GM19043 (cell line): ENCODE results near the gene PTGER2.

Experiments used
- ATAC-seq: cut with Tn5 transposase; IDR thresholded peaks from one replicate; pipeline ENCODE4 v1.9.1; 2021; ENCODE audit warnings: low read depth; ENCODE audit not compliant: unreplicated experiment

Gene PTGER2

DNA sequence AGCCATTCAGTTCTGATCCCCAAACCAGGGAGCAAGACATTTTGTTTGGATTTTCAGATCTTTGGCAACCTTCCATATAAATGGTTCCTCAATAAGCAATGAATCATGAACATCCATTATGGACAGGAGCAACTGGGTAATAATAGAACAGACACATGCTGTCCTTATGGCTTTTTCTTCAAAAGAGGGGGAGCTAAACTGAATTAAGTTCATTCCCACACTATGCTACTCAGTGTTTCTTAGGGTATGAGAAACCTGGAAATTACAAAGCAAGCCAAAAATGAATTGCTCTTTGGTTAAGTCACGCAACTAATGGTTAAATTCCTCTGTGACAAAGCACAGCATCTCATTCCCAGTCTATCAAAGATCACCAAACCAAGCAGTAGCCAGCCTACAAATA, 51.0 kb downstream of the PTGER2 start:
- ATAC-seq, result no peak

DNA sequence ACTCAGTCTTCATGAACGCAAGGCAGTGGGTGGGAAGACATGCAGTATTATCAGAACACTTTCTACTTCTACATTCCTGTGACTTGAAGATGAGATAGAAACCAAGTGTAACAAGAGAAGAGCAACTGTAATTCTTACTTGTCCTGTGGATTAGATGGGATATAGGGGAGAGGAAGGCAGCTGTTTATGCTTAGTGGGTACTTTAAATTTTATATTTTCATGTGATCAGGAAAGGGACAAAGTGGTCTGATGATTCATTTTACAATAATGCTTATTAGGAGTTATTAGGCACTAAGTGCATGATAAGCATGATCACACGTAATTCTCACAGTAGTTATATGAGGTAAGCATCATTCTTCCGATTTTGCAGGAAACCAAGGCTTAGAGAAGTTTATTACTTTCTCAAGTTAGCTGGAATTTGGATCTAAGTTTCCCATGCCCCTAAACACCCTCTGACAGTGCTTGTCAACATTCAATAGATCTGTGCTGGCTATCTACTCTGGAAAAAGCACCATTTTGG, 52.7 kb downstream of the PTGER2 start:
- no peak for ATAC-seq

DNA sequence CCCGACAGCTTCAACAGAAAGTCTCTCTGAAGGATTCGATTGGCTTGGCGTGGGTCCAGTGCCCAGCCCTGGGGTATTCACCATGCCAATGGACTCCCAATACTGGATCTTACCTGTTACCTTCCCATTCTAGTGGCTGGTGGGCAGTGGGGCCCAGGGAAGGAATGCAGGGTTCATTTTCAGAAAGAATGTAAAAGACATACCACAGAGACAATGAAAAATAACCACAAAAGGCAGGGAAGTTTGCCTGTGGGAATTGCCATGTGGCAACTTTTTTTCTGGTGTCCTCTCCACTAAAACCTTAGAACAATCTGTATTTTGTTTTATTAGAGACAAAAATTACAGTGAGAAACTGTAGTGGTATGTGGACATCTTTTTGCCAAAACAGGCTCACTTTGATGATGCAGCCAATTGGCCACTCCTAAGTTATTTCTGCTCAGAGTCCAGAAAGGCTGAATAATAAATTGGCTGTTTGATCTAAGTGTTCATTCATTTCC, 55.2 kb downstream of the PTGER2 start:
- no peak for ATAC-seq

DNA sequence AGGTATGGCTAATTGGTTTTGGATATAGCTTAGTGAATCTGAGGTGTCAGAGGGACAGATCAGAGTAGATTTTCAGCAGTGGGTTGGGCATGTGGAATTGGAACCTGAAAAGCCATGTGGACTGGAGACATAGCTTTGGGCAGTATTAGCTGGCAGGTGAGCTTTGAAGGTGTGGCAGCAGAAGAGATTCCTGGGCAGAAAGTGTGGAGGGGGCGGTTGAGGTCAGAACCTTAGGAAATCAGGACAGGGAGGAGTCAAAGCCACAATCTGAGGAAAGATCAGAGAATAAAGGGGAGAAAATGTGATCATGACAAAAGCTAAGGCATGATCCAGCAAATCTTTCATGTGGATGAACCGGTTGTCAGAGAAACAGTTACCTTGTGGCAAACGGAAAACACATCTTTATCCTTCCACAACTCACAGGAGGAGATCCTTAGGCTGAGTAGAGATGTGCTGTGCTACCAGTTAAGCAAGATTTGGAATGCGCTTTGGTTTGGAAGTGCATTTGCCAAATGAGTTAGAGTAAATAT, 56.4 kb downstream of the PTGER2 start:
- ATAC-seq, result no peak

DNA sequence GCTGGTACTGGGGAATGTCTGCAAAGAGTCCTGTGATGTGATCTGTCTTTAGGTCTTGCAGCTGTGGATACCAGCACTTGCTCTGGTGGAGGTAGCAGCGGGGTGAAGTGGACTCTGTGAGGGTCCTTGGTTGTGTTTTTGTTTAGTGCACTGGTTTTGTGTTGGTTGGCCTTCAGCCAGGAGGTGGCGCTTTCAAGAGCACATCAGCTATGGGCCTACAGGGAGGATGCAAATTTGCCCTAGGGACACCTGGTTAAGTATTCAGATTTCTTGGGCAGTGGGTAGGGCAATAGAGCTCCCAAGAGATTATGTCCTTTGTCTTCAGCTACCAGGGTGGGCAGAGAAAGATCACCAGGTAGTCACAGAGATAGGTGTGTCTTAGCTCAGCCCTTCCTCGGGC, 63.8 kb downstream of the PTGER2 start:
- ATAC-seq, result no peak
